Smooth muscle cell (in vitro differentiated cells): Measurements from ENCODE around the gene CDH23. TPM values are rescaled to one million over a fixed set of nuclear protein-coding genes. Genes with fewer than 3 reads are reported as not detected.

Experiments used
- DNase-seq: peaks from one replicate; lab custom pipeline; 2025; ENCODE audit not compliant: unreplicated experiment; lab: John Stamatoyannopoulos, UW
- H2AFZ ChIP-seq: fragments of 200-600 bp; sonication (generic); 2 replicates; pipeline ENCODE4 v1.6.0; 2016; ENCODE audit warnings: antibody characterized with exemption, low read depth, mild to moderate bottlenecking
- H3F3A ChIP-seq: fragments of 200-600 bp; sonication (generic); 2 replicates; pipeline ENCODE4 v1.6.0; 2017; ENCODE audit warnings: antibody characterized with exemption, low read depth
- H3K27ac ChIP-seq: fragments of 200-600 bp; sonication (generic); 2 replicates; pipeline ENCODE4 v1.5.1; 2016; ENCODE audit warnings: low read depth, mild to moderate bottlenecking
- H3K27me3 ChIP-seq: fragments of 200-600 bp; sonication (generic); 2 replicates; pipeline ENCODE4 v1.6.1; 2016; ENCODE audit warnings: low read depth, mild to moderate bottlenecking
- H3K36me3 ChIP-seq: fragments of 200-600 bp; sonication (generic); 2 replicates; pipeline ENCODE4 v1.5.1; 2016; ENCODE audit warnings: low read depth
- H3K4me1 ChIP-seq: fragments of 200-600 bp; sonication (generic); 2 replicates; pipeline ENCODE4 v1.5.1; 2016; ENCODE audit warnings: low read depth
- H3K4me2 ChIP-seq: fragments of 200-600 bp; sonication (generic); 2 replicates; pipeline ENCODE4 v1.6.0; 2016; ENCODE audit warnings: mild to moderate bottlenecking
- H3K4me3 ChIP-seq: fragments of 200-600 bp; sonication (generic); 2 replicates; pipeline ENCODE4 v1.5.1; 2016; ENCODE audit warnings: mild to moderate bottlenecking
- H3K79me2 ChIP-seq: fragments of 200-600 bp; sonication (generic); 2 replicates; pipeline ENCODE4 v1.6.0; 2016; ENCODE audit warnings: low read depth, mild to moderate bottlenecking
- H3K9ac ChIP-seq: fragments of 200-600 bp; sonication (generic); 2 replicates; pipeline ENCODE4 v1.6.0; 2016; ENCODE audit warnings: low read depth
- H3K9me3 ChIP-seq: fragments of 200-600 bp; sonication (generic); replicated peaks from 2 replicates; pipeline ENCODE4 v1.5.1; 2016; ENCODE audit warnings: low read depth
- H4K20me1 ChIP-seq: fragments of 200-600 bp; sonication (generic); 2 replicates; pipeline ENCODE4 v1.6.0; 2016; ENCODE audit warnings: low read depth
- WGBS: methylation state at CpG from one replicate; pipeline ENCODE4 v1.1.7; 2016; ENCODE audit warnings: low lambda C conversion rate; 5-methylcytosine and 5-hydroxymethylcytosine counted together
- polyA plus RNA-seq: library from polyadenylated mRNA; unstranded; fragments of >200 nt; fragmentation: Nextera tagmentation; extraction: Ambion mirVana; gene quantifications from 2 replicates; pipeline ENCODE4 v1.2.1, GENCODE V29; 2016
- total RNA-seq: library from RNA; depleted of rRNA; stranded (reverse); fragments of >200 nt; gene quantifications from 2 replicates; pipeline ENCODE4 v1.2.3, GENCODE V29; 2014
- TF ChIP-seq, protein P1 (sequence below): fragments of 200-600 bp; sonication (generic); IDR thresholded peaks from 2 replicates; pipeline ENCODE4 v1.5.1; 2017; ENCODE audit warnings: borderline replicate concordance, mild to moderate bottlenecking, antibody characterized with exemption; ENCODE audit not compliant: insufficient read depth, poor library complexity, severe bottlenecking

The CDH23 gene
- total and polyA plus RNA-seq, 2 experiments from 2014 or later: 0.99 to 2.5 TPM

DNA sequence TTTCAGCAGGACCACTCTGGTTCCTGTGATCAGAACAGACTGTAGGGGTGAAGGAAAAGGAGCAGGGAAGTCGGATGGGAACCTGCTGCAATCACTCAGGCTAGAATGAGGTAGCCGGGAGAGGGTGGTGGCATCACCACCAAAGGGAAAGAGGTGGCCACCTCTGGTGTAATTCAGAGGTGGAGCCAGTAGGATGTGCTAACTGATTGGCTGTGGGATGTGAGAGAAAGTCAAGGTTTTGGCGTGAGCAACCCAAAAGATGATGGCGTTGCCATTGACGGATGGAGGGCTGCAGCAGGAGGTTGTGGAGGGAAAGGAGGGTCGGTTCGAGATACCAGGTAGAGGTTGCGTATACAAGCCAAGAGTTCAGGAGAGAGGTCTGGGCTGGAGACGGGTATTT, 384.0 kb downstream of the CDH23 start:
- WGBS: 87% methylated on average over 9 of the region's 9 CpGs
- no peak for DNase-seq
- no peaks in the 10 kb centered on the region for H3F3A ChIP-seq

DNA sequence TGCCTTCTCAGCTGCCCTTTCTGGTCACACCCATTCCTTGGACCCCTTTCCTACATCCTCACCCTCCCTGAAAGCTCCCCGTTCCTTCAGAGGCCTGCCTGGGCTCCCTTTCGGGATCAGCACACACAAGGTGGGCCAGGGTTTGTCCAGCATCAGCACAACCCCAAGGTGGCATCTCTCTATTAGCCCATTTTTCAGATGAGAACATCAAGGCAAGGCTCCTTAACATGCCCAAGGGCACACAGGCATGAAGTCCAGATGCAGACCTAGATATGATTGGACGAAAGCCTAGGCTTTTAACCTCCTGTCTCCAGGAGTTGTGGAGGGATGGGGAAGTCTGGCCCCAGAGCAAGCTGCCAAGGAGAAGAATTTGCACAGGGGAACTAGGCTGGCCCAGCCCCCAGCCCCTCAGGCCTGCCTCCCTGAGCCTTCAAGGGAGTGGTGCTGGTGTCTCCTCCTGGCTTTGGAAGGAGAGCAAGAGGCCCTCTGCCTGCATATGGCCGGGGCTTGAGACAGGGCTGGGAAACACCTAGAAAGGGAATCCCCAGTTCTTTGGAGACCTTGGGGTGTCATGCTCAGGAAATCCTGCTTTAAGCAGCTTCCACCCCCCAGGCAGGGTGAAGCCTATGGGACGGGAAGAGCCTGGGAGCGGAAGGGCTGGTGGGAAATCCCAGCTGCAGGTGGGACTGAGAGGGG, 385.6 kb downstream of the CDH23 start:
- TF ChIP-seq, protein P1, sequence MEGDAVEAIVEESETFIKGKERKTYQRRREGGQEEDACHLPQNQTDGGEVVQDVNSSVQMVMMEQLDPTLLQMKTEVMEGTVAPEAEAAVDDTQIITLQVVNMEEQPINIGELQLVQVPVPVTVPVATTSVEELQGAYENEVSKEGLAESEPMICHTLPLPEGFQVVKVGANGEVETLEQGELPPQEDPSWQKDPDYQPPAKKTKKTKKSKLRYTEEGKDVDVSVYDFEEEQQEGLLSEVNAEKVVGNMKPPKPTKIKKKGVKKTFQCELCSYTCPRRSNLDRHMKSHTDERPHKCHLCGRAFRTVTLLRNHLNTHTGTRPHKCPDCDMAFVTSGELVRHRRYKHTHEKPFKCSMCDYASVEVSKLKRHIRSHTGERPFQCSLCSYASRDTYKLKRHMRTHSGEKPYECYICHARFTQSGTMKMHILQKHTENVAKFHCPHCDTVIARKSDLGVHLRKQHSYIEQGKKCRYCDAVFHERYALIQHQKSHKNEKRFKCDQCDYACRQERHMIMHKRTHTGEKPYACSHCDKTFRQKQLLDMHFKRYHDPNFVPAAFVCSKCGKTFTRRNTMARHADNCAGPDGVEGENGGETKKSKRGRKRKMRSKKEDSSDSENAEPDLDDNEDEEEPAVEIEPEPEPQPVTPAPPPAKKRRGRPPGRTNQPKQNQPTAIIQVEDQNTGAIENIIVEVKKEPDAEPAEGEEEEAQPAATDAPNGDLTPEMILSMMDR: no peak
- H3K79me2 ChIP-seq: no peaks in the 10 kb centered on the region
- no peaks in the 10 kb centered on the region for H3K4me1 ChIP-seq
- H3K27ac ChIP-seq: no peak overlapping the region
- H3K27me3 ChIP-seq: peaks cover 27% of the 10 kb centered on the region
- DNase-seq: no peak
- H3K4me3 ChIP-seq: no peak overlapping the region
- no peak overlapping the region for H3K4me2 ChIP-seq
- H3K9ac ChIP-seq: no peak overlapping the region
- WGBS: 85% methylated on average over 6 of the region's 6 CpGs
- H3K9me3 ChIP-seq: no peaks in the 10 kb centered on the region
- H2AFZ ChIP-seq: no peak overlapping the region
- no peaks in the 10 kb centered on the region for H3K36me3 ChIP-seq
- H4K20me1 ChIP-seq: no peaks in the 10 kb centered on the region
- no peaks in the 10 kb centered on the region for H3F3A ChIP-seq

More for the DNA sequence above, 384.0 kb downstream of the CDH23 start:
- Histone ChIP-seq H3K27me3 (peaks cover 27% of the 10 kb centered on the region), H3K79me2 (no peaks in the 10 kb centered on the region), H3K4me3 (no peak overlapping the region), H3K9me3 (no peaks in the 10 kb centered on the region), H3K4me2 (no peak overlapping the region), H4K20me1 (no peaks in the 10 kb centered on the region), H3K36me3 (no peaks in the 10 kb centered on the region), H3K4me1 (no peaks in the 10 kb centered on the region), H3K27ac (no peak overlapping the region), H2AFZ (no peak overlapping the region), H3K9ac (no peak overlapping the region)
- TF ChIP-seq, protein P1: no peak

DNA sequence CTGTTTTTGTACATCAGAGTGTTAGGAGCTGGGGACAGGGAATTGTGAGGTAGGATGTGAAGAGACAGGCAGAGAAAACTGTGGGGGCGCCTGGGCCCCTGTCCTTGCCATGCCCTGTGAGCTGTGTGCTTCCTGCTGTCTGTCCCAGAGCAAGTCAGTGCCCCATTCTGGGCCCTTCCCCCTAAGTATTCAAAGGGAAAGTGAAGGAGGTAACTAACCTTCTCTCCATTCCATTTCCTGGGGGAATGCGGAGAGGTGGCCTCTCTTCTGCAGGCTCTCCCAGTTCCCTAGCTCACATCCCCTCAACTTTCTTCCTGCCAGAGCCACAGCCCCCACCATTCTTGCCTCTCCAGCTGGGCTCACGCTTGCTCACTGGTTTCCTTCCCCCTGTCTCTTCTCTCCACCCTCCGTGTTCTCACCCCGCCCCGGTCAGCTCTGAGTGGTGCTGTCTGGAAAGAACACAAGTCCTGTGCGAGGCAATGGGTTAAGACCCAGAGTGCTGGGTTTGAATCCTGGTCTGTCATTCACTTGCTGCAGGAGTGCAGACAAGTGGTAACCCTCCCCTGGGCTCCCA, 386.3 kb downstream of the CDH23 start:
- Histone ChIP-seq H3K79me2 (no peaks in the 10 kb centered on the region), H3K4me3 (no peak overlapping the region), H3K27me3 (peaks cover 27% of the 10 kb centered on the region), H3K4me2 (no peak overlapping the region), H3K9me3 (no peaks in the 10 kb centered on the region), H3K27ac (no peak overlapping the region), H3F3A (no peaks in the 10 kb centered on the region), H4K20me1 (no peaks in the 10 kb centered on the region), H3K9ac (no peak overlapping the region), H2AFZ (no peak overlapping the region), H3K36me3 (no peaks in the 10 kb centered on the region), H3K4me1 (no peaks in the 10 kb centered on the region)
- no peak for DNase-seq
- TF ChIP-seq, protein P1: no peak
- WGBS: 60% methylated on average over 7 of the region's 7 CpGs
